Measurements from ENCODE around the gene PELI1.

DNA sequence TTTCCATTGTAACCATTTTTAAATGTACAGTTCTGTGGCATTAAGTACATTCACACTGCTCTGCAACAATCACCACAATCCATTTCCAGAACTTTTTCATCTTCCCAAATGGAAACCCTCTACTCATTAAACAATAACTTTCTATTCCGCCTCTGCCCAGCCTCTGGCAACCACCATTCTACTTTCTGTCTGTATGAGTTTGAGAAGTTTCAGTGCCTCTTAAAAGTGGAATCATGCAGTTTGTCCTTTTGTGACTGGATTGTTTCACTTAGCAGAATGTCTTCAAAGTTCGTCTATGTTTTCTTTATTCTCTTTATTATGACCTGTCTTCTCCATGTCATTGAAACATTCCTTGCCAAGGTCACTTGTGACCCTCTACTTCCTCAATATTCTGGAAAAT is 22.0 kb upstream of the PELI1 start:
- TF ChIP-seq POLR2AphosphoS5 (IDR thresholded peaks at IDR 0.05), result no peak
- TF ChIP-seq POLR2A (IDR thresholded peaks at IDR 0.05), result no peak
- no peak for TF ChIP-seq CTCF (IDR thresholded peaks at IDR 0.05 in 8 of 11, conservative IDR thresholded peaks at IDR 0.05 in 3 of 11)

Data from spleen (tissue), 7 donors.